ENCODE results near the gene PIK3C2G. TPM values are rescaled to one million over a fixed set of nuclear protein-coding genes. Genes with fewer than 3 reads are reported as not detected.

The PIK3C2G gene
- total RNA-seq, 1 experiment from 2014 or later, result not detected

GRCh38 chr12:18472304-18472703, 211.0 kb downstream of the PIK3C2G start:
- Histone ChIP-seq H3K9ac (ENCODE audit: low read length) (no peak overlapping the region), H3K4me1 (ENCODE audit: control insufficient read depth in 1 of 2, insufficient read depth in 2 of 2, low read length in 2 of 2) (no peaks in the 10 kb centered on the region), H3K9me3 (ENCODE audit: control insufficient read depth in 1 of 2, insufficient read depth in 1 of 2, low read depth in 1 of 2, low read length in 2 of 2) (no peaks in the 10 kb centered on the region), H3K4me2 (ENCODE audit: low read length) (no peak overlapping the region), H4K20me1 (ENCODE audit: insufficient read depth) (no peaks in the 10 kb centered on the region), H3K79me2 (ENCODE audit: insufficient read depth, low read length) (no peaks in the 10 kb centered on the region), H3K27ac (ENCODE audit: low read depth, low read length) (no peak overlapping the region), H3K4me3 (replicated peaks in 1 of 2; ENCODE audit: low read depth in 1 of 2, low read length in 2 of 2) (no peak overlapping the region), H3K27me3 (ENCODE audit: insufficient read depth, low read length) (no peaks in the 10 kb centered on the region; the same call in 1 of the 2 replicates), H3K9me2 (ENCODE audit: insufficient read depth) (no peaks in the 10 kb centered on the region), H2AFZ (ENCODE audit: low read depth, low read length, poor library complexity, severe bottlenecking) (no peak overlapping the region), H3K36me3 (ENCODE audit: control insufficient read depth in 1 of 2, insufficient read depth in 2 of 2, low read length in 2 of 2) (no peaks in the 10 kb centered on the region)
- ATAC-seq, result no peak
- ChIA-PET RAD21 (ENCODE audit: low non-redundant PET in 1 of 2, low total read pairs in 2 of 2, uncharacterized antibody in 2 of 2, unreplicated experiment in 2 of 2) (no interaction called here), CTCF (no interaction called here), POLR2A (no interaction called here)
- no peak for TF ChIP-seq CBX3 (IDR thresholded peaks at IDR 0.05; ENCODE audit: low read depth)
- TF ChIP-seq JUND (IDR thresholded peaks at IDR 0.05), result no peak
- TF ChIP-seq CTCF (IDR thresholded peaks at IDR 0.05 in 2 of 3, conservative IDR thresholded peaks at IDR 0.05 in 1 of 3; ENCODE audit: borderline replicate concordance in 1 of 3, insufficient read depth in 1 of 3, low read depth in 2 of 3, low read length in 2 of 3), result no peak
- TF ChIP-seq POLR2AphosphoS5 (IDR thresholded peaks at IDR 0.05; ENCODE audit: low read depth, low read length), result no peak
- TF ChIP-seq FOSL1 (IDR thresholded peaks at IDR 0.05; ENCODE audit: low read depth), result no peak
- no peak for TF ChIP-seq TCF7L2 (IDR thresholded peaks at IDR 0.05; ENCODE audit: borderline replicate concordance, extremely low read depth, insufficient read depth, insufficient read length)
- TF ChIP-seq, protein P1, sequence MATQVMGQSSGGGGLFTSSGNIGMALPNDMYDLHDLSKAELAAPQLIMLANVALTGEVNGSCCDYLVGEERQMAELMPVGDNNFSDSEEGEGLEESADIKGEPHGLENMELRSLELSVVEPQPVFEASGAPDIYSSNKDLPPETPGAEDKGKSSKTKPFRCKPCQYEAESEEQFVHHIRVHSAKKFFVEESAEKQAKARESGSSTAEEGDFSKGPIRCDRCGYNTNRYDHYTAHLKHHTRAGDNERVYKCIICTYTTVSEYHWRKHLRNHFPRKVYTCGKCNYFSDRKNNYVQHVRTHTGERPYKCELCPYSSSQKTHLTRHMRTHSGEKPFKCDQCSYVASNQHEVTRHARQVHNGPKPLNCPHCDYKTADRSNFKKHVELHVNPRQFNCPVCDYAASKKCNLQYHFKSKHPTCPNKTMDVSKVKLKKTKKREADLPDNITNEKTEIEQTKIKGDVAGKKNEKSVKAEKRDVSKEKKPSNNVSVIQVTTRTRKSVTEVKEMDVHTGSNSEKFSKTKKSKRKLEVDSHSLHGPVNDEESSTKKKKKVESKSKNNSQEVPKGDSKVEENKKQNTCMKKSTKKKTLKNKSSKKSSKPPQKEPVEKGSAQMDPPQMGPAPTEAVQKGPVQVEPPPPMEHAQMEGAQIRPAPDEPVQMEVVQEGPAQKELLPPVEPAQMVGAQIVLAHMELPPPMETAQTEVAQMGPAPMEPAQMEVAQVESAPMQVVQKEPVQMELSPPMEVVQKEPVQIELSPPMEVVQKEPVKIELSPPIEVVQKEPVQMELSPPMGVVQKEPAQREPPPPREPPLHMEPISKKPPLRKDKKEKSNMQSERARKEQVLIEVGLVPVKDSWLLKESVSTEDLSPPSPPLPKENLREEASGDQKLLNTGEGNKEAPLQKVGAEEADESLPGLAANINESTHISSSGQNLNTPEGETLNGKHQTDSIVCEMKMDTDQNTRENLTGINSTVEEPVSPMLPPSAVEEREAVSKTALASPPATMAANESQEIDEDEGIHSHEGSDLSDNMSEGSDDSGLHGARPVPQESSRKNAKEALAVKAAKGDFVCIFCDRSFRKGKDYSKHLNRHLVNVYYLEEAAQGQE (IDR thresholded peaks at IDR 0.05; ENCODE audit: low read depth), result no peak
- no peak for TF ChIP-seq RAD21 (IDR thresholded peaks at IDR 0.05; ENCODE audit: low read depth)
- TF ChIP-seq EZH2 (IDR thresholded peaks at IDR 0.05), result no peak
- no peak for TF ChIP-seq SP1 (IDR thresholded peaks at IDR 0.05; ENCODE audit: low read depth)
- no peak for TF ChIP-seq CEBPB (IDR thresholded peaks at IDR 0.05; ENCODE audit: low read depth)
- TF ChIP-seq, protein P2, sequence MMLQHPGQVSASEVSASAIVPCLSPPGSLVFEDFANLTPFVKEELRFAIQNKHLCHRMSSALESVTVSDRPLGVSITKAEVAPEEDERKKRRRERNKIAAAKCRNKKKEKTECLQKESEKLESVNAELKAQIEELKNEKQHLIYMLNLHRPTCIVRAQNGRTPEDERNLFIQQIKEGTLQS (IDR thresholded peaks at IDR 0.05), result no peak
- no peak for TF ChIP-seq ZFX (IDR thresholded peaks at IDR 0.05)
- no peak for TF ChIP-seq POLR2A (IDR thresholded peaks at IDR 0.05; ENCODE audit: borderline replicate concordance, extremely low read depth, insufficient read depth, insufficient read length)
- TF ChIP-seq, protein P3, sequence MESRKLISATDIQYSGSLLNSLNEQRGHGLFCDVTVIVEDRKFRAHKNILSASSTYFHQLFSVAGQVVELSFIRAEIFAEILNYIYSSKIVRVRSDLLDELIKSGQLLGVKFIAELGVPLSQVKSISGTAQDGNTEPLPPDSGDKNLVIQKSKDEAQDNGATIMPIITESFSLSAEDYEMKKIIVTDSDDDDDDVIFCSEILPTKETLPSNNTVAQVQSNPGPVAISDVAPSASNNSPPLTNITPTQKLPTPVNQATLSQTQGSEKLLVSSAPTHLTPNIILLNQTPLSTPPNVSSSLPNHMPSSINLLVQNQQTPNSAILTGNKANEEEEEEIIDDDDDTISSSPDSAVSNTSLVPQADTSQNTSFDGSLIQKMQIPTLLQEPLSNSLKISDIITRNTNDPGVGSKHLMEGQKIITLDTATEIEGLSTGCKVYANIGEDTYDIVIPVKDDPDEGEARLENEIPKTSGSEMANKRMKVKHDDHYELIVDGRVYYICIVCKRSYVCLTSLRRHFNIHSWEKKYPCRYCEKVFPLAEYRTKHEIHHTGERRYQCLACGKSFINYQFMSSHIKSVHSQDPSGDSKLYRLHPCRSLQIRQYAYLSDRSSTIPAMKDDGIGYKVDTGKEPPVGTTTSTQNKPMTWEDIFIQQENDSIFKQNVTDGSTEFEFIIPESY (IDR thresholded peaks at IDR 0.05; ENCODE audit: extremely low read depth, insufficient replicate concordance, low read length), result no peak
- intact Hi-C loops (cut with micrococcal nuclease), result no loop called here
- no TSS peak for BruUV-seq (replicated peaks)
- no peak for DNase-seq (ENCODE audit: low read depth, low spot score)

All from HCT116 (cell line).